ENCODE measurements around the gene MZF1. TPM values are rescaled to one million over a fixed set of nuclear protein-coding genes. Genes with fewer than 3 reads are reported as not detected.

Gene MZF1
- total and polyA plus RNA-seq, 9 of the 15 experiments (the other 6 are each of a cell fraction or from before 2014, with no cell fraction given) = 0.31 to 29.3 (median 11.5) TPM

- TF ChIP-seq NEUROD1 (IDR thresholded peaks at IDR 0.05; ENCODE audit: borderline replicate concordance, low read depth, low read length, partially characterized antibody) = peak; percentile 93
- TF ChIP-seq ZNF507 (tag; conservative IDR thresholded peaks at IDR 0.05) = no peak
- TF ChIP-seq MYC (IDR thresholded peaks at IDR 0.05; ENCODE audit: low read depth, low read length) = peak; percentile 83
- peak; percentile 87 for TF ChIP-seq MYC (CRISPR knock-in tag; IDR thresholded peaks at IDR 0.05; ENCODE audit: borderline replicate concordance, low read depth)
- peak; percentile 100 for TF ChIP-seq MXI1 (IDR thresholded peaks at IDR 0.05; ENCODE audit: low read depth, low read length)
- peak in 1 of 2 experiments; percentile 61; a peak in 1 of 4 replicates for TF ChIP-seq TEAD1 (CRISPR knock-in tag; IDR thresholded peaks at IDR 0.05)
- TF ChIP-seq ZNF699 (CRISPR knock-in tag; IDR thresholded peaks at IDR 0.05; ENCODE audit: insufficient replicate concordance) = no peak
- 0 out of 2 replicates have a peak, but pooled peaks have one; percentile 15 for TF ChIP-seq TAL1 (IDR thresholded peaks at IDR 0.05)
- TF ChIP-seq HDAC3 (IDR thresholded peaks at IDR 0.05; ENCODE audit: borderline replicate concordance, partially characterized antibody) = no peak
- peak in 1 of 2 experiments; percentile 70; a peak in 2 of 4 replicates for TF ChIP-seq FOXA3 (CRISPR knock-in tag; conservative IDR thresholded peaks at IDR 0.05 in 1 of 2, IDR thresholded peaks at IDR 0.05 in 1 of 2)
- TF ChIP-seq MLLT1 (IDR thresholded peaks at IDR 0.05) = peak; percentile 61 to 73; a peak in 3 of 4 replicates
- TF ChIP-seq CC2D1A (IDR thresholded peaks at IDR 0.05) = 0 out of 2 replicates have a peak, but pooled peaks have one; percentile 55
- TF ChIP-seq CXXC5 (CRISPR knock-in tag; IDR thresholded peaks at IDR 0.05) = peak; percentile 77
- peak; percentile 38 for TF ChIP-seq NKRF (IDR thresholded peaks at IDR 0.05; ENCODE audit: borderline replicate concordance)
- TF ChIP-seq SETDB1 (IDR thresholded peaks at IDR 0.05; ENCODE audit: low read length) = no peak
- TF ChIP-seq ZNF740 (CRISPR knock-in tag; IDR thresholded peaks at IDR 0.05) = peak; percentile 89
- TF ChIP-seq ZNF740 (tag; IDR thresholded peaks at IDR 0.05) = no peak; a peak in 1 of 4 replicates
- peak; percentile 81 for TF ChIP-seq C11orf30 (IDR thresholded peaks at IDR 0.05; ENCODE audit: low read depth)
- peak; percentile 54 for TF ChIP-seq VEZF1 (CRISPR knock-in tag; IDR thresholded peaks at IDR 0.05)
- no peak for TF ChIP-seq TCFL5 (CRISPR knock-in tag; conservative IDR thresholded peaks at IDR 0.05)
These were observed at the start of gene MZF1 (continued) for GRCh38 chr19:58572818-58573657.

Measured in K562 (cell line).